SU-DHL-6 (cell line): Measurements from ENCODE around the gene JPH3.

Source experiments
- EZH2phosphoT487 ChIP-seq: fragments of 200-600 bp; sonication (generic), shearing (Covaris generic); conservative IDR thresholded peaks from 2 replicates; pipeline ENCODE4 v1.6.1; 2018; ENCODE audit warnings: mild to moderate bottlenecking, antibody characterized with exemption, low read length, moderate library complexity, mixed read lengths
- TF ChIP-seq, protein P1 (sequence below): fragments of 200-600 bp; sonication (generic); IDR thresholded peaks from one replicate; pipeline ENCODE4 v1.5.1; 2017; ENCODE audit warnings: antibody characterized with exemption, mild to moderate bottlenecking, low read length, moderate library complexity; ENCODE audit not compliant: insufficient read depth, poor library complexity, severe bottlenecking

DNA sequence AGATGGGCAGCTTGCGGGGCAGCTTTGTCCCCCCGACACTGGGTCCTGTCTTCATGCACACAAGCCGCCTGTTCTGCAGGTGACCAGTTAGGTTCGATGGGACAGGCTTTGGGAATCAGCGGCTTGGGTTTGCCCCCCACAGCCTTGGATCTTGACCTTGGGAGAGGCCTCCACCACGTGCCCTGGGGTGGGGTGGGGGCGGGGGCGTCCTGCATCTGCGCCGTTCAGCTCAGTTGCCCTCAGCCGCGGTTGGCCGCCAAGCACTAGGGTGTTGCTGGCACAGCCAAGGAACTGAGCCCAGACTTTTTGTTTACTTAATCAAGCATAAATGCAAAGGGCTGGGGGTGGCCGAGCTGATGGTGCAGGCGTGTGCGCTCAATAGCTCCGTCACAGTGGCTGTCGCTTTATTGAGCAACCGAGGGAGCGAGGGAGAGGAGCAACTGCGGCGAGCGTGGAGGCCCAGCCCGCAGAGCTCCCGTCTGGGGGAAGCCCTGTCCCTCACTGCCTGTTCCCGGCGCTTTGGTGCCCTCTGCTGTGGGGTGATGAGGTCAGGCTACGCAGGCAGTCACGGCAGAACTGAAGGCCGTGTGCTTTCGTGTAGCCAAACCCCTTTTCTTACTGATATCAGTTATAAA lies 33.9 kb downstream of the JPH3 start:
- TF ChIP-seq, protein P1, sequence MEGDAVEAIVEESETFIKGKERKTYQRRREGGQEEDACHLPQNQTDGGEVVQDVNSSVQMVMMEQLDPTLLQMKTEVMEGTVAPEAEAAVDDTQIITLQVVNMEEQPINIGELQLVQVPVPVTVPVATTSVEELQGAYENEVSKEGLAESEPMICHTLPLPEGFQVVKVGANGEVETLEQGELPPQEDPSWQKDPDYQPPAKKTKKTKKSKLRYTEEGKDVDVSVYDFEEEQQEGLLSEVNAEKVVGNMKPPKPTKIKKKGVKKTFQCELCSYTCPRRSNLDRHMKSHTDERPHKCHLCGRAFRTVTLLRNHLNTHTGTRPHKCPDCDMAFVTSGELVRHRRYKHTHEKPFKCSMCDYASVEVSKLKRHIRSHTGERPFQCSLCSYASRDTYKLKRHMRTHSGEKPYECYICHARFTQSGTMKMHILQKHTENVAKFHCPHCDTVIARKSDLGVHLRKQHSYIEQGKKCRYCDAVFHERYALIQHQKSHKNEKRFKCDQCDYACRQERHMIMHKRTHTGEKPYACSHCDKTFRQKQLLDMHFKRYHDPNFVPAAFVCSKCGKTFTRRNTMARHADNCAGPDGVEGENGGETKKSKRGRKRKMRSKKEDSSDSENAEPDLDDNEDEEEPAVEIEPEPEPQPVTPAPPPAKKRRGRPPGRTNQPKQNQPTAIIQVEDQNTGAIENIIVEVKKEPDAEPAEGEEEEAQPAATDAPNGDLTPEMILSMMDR, result peak; percentile 40
- no peak for TF ChIP-seq EZH2phosphoT487
